ENCODE results near the gene AK2.
"Not testable (repeated sequence)": the region's sequence is repeated elsewhere in the genome, so short reads cannot be mapped to it uniquely, and the experiment has no call there.

AK2 gene

DNA sequence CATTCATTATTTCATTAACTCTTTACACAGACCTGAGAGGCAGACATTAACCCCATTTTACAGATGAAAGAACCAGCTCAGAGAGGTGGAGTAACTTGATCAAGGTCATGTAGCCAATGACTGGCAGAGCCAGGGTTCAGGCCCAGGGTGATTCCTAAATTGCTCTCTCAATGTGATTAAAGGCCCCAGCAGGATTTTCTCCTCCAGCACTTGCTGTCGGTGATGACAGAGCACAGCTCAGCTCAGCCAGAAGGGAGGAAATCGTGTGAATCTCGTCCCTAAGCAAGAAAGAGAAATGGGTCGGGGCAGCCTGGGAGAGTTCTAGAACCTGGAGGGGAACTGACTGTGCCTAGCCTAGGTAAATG lies 52.6 kb downstream of the AK2 start:
- peak overlapping the region in 16 of 21 experiments; percentile 3 to 71 (median 44) for H3K27ac ChIP-seq

DNA sequence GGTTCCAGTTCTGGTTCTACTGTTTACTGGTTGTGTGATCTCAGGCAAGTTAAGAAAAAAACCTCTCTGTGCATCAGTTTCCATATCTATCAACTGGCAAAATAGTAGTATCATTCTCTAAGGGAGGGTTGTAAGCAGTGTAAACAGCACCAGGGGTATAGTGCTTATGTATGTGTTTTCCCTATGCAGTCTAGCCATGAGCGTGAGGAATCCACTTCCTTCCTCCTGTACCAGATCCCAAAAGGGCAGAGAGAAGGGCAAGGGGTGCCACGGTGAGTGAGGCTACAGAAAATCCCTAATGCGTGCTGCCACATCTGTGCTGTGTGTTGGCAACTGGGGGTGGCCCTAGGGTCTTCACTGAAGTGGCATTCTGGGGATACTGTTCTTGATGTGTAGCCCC lies 53.7 kb downstream of the AK2 start:
- Histone ChIP-seq H3K4me3 (no peak overlapping the region), H3K27ac (peak overlapping the region in 4 of 21 experiments; percentile 82 to 97 (median 93))

More for the DNA sequence above, 52.6 kb downstream of the AK2 start:
- H3K4me3 ChIP-seq = no peak overlapping the region

DNA sequence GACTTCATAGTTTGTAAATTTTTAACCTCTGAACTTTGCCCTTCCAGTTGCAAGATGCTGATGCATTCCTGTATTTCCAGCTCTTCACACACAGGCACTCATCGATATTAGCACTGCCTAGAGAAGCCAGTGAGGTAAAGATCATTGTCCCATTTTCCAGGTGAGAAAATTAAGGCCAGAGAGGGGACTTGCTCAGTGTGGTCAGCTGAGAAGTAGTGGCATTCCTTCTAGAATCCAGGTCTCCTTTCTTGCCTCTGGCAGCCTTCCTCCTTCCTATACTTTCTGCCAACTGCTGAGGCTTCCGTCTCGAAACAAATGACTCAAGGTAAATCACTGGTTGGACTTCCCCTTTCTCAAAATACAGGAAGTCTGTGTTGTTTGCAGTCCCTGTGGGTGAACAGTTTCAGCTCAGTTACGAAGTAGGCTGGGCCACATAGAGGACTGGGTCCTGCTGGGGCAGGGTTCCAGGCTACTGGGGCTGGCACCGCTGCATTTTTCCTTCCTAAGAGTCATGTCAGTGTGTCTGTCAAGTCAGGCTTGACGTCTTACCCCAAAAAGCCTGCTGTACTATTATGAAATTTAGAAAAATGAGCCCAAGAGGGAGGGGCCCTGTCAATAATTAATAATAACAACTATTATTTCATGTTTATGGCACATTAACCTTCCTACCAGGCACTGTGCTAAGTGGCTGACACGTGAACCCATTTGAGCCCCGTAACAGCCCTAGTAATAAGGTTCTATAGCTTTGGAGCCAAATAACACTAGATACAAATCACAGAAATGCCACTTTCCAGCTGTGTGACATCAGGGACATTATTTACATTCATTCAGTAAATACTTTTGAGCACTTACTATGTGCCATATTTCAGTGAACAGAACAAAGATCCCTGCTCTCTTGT lies 55.4 kb downstream of the AK2 start:
- H3K27ac ChIP-seq = peak overlapping the region in 20 of 21 experiments; percentile 33 to 97 (median 80)
- no peak overlapping the region for H3K4me3 ChIP-seq

DNA sequence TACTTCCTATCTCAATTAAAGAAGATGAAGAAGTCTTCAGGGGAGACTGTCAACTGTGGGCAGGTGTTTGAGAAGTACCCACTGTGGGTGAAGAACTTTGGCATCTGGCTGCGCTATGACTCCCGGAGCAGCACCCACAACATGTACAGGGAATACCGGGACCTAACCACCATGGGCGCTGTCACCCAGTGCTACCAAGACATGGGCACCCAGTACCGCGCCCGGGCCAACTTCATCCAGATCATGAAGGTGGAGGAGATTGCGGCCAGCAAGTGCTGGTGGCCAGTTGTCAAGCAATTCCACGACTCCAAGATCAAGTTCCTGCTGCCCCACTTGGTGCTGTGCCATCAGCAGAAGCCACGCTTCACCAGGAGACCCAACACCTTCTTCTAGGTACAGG lies 56.6 kb downstream of the AK2 start:
- Histone ChIP-seq H3K4me3 (no peak overlapping the region), H3K27ac (peak overlapping the region in 15 of 21 experiments; percentile 34 to 97 (median 82))

DNA sequence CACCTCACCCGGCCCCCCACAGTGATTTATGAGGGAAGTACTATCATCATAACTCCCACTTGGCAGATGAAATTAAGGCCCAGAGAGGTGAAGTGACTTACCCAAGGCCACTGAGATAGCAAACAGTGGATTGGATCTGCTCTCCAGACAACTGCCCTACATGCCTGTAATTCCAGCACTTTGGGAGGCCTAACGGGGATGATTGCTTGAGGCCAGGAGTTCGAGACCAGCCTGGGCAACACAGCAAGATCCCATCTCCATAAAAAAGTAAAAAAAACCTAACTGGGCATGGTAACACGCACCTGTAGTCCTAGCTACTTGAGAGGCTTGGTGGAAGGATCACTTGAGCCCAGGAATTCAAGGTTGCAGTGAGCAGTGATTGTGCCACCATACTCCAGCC lies 57.8 kb downstream of the AK2 start:
- no peak overlapping the region for H3K27ac ChIP-seq
- no peak overlapping the region for H3K4me3 ChIP-seq

- Histone ChIP-seq H3K4me3 (no peak overlapping the region), H3K27ac (peak overlapping the region in 1 of 21 experiments; percentile 21)
Observed at GRCh38 chr1:32977546-32978087, 59.1 kb downstream of the AK2 start.

GRCh38 chr1:32975055-32975454 lies 61.6 kb downstream of the AK2 start:
- not testable (repeated sequence) for H3K27ac ChIP-seq, H3K4me3 ChIP-seq

- Histone ChIP-seq H3K27ac (peak overlapping the region in 3 of 21 experiments; percentile 61 to 77 (median 69)), H3K4me3 (peak overlapping the region in 4 of 7 experiments; percentile 35 to 49 (median 40))
Observed at GRCh38 chr1:32973458-32973857, 63.2 kb downstream of the AK2 start.

DNA sequence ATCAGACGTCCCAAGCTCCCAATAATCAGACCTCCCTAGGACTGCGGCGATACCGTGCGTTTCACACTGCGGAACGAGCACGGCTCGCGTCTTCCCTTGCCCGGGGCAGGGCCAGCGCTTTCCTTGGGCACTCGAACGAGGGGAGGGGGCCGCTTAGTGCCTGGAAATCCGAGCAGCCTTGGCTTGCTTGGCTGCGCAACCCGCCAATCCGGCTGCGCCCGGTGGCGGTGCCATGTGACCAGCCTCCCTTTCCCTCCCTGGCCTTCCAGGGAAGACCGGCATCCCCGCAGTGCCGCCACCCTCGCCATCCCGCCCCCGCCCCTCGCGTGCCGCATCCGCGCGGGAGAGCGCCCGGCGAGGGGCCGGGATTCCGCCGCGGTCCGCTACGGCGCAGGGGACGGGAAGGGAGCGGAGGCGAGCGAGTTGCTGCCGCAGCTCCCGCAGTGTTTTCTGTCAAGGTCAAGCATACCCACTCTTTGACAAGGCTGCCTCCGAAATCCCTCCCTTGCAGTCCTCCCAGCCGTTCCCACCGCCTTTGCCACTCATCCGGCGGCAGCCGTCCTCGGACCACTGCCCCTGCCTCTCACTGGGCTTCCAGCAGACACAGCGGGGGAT lies 63.8 kb downstream of the AK2 start:
- H3K4me3 ChIP-seq = peak overlapping the region; percentile 29 to 55 (median 37)
- H3K27ac ChIP-seq = peak overlapping the region in 16 of 21 experiments; percentile 1 to 77 (median 56)

DNA sequence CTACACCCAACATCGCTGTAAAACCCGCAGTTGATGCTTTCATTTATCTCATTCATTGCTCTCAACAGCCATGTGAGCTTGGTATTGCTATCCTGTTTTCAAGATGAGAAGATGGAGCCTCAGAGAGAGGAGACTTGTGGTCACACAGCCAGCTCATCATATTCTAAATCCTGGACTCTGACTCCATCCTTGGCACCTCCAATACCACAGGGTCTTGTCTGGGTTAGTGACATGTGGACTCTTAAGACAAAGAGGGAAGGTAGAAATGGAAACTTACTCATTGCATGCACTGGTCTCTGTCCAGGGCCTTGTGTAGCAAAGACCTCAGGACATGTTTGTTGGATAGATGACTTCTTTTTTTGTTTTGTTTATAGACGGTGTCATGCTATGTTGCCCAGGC lies 65.1 kb downstream of the AK2 start:
- Histone ChIP-seq H3K27ac (no peak overlapping the region), H3K4me3 (no peak overlapping the region)

DNA sequence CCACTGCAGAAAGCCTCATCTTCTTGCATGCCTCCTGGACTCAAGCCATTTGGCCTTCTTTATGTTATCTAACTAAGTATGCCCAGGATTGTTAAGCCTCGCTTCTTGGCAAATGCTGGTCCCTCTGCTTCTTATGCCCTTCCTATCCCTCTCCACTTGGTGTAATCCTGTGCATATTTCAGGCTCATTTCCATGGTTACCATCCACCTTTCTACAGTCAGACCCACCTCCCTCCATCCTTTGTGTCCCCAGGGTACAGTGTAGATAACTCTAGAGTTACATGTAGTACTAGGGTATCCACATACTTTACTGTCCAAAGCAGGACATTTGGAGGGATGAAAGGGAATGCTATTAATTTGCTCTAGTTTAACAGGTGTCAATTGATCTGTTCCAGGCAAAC lies 65.5 kb downstream of the AK2 start:
- Histone ChIP-seq H3K4me3 (no peak overlapping the region), H3K27ac (no peak overlapping the region)

GRCh38 chr1:32969566-32969965 lies 67.1 kb downstream of the AK2 start:
- H3K4me3 ChIP-seq = no peak overlapping the region
- no peak overlapping the region for H3K27ac ChIP-seq

- H3K4me3 ChIP-seq = no peak overlapping the region
- peak overlapping the region in 1 of 21 experiments; percentile 9 for H3K27ac ChIP-seq
Observed at GRCh38 chr1:32967888-32968568, 68.7 kb downstream of the AK2 start.

GRCh38 chr1:32966900-32967299 lies 69.8 kb downstream of the AK2 start:
- H3K4me3 ChIP-seq = no peak overlapping the region

GRCh38 chr1:32965251-32965747 lies 71.4 kb downstream of the AK2 start:
- peak overlapping the region in 6 of 7 experiments; percentile 65 to 97 (median 86) for H3K4me3 ChIP-seq
- H3K27ac ChIP-seq = peak overlapping the region in 18 of 21 experiments; percentile 16 to 97 (median 94)

More at GRCh38 chr1:32966900-32967299, 69.8 kb downstream of the AK2 start:
- H3K27ac ChIP-seq = no peak overlapping the region

DNA sequence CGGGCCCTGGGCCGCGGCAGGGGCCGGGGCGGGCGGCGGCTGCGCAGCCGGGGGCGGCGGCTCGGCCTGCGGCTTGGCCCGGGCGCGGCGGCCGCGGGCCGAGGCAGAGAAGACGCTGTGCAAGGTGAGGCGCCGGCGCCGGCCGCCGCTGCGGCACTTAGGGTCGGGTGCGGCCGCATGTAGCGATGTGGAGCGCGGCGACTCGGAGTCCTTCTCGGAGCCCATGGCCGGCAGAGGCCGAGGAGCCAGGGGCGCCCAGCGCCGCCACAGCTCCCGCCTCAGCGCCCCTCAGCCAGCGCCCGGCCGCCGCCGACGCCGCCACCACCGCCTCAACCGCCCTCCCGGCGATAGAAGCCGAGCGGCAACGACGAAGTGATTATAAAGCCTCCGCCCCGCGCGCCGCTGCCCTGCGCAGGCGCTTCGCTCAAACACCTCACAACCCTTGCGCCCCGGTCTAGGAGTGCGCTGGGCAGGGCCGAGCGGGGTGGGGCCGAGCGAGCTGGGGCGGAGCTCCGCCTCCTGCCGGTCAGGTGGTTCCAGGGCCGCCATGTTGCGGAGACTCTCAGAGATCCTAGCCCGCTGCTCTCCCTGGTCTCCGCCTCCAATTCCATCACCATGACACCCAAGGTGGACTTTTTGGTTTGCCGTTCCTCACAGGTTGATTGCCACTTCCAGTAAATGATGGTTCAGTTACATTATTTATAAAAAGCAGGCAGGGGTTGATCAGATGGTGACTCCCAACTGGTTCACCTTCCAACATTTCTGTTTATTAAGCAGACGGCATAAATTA lies 72.0 kb downstream of the AK2 start, which contains the start of gene RNF19B:
Gene RNF19B (minus strand): TSS at position 349 of the 790 bp plus-strand sequence. CDS start 124 bp downstream, at position 225.
- Histone ChIP-seq H3K27ac (peak within 1 kb of the TSS; percentile 75 to 97 (median 94)), H3K4me3 (peak within 1 kb of the TSS; percentile 65 to 97 (median 79))

DNA sequence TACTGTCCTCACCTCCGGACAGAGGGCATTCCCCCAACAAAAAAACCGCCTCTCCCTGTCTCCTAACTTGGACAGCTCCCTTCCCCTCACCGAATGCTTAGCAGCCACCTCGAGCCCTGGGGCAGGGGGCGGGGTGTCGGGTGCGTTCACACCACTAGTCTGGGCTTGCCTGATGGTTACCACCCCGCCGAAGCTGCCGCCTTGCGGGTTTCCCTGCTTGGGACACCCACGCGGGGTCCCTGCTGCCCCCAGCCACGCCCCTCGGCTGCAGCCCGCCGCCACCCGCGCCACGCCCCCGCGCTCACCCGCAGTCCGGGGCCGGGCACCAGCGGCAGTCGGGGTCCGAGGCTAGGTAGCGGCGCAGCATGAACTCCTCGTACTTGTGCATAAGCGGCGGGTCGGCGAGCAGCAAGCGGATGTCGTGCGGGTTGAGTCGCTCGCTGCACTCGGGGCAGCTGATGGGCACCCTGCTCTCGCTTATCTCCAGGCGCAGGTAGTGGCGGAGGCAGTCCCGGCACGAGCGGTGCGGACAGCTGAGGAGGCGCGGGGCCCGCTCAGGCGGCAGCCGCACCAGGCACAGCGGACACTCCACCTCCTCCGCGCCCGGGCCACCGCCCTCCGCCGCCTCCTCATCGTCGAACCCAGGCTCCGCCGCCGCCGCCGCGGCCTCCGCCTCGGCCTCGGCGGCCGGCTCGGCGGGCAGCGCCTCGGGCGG lies 72.8 kb downstream of the AK2 start:
- Histone ChIP-seq H3K27ac (peak overlapping the region; percentile 43 to 97 (median 94)), H3K4me3 (peak overlapping the region; percentile 65 to 97 (median 79))

GRCh38 chr1:32962248-32962896 lies 74.3 kb downstream of the AK2 start:
- Histone ChIP-seq H3K27ac (peak overlapping the region in 11 of 21 experiments; percentile 3 to 96 (median 43)), H3K4me3 (peak overlapping the region; percentile 65 to 97 (median 79))
